Esophagus (tissue), 2 donors: ENCODE data around the gene NPDC1. TPM values are rescaled to one million over a fixed set of nuclear protein-coding genes. Genes with fewer than 3 reads are reported as not detected.

Source experiments
- H3K27ac ChIP-seq, 2 donors: one replicate each; pipeline ENCODE4 v1.5.1; 2013; ENCODE audit warnings: low read depth in 2 of 2, mild to moderate bottlenecking in 2 of 2, inconsistent platforms in 1 of 2, low read length in 1 of 2, moderate library complexity in 1 of 2
- H3K27me3 ChIP-seq, 2 donors: one replicate each; pipeline ENCODE4 v1.6.1; 2013; ENCODE audit warnings: low read length in 2 of 2, control low read depth in 1 of 2, mild to moderate bottlenecking in 1 of 2; ENCODE audit not compliant: insufficient read depth in 2 of 2, control insufficient read depth in 1 of 2
- H3K36me3 ChIP-seq, 2 donors: one replicate each; pipeline ENCODE4 v1.6.1; 2013; ENCODE audit warnings: low read length in 1 of 2; ENCODE audit not compliant: control insufficient read depth in 2 of 2, insufficient read depth in 2 of 2
- H3K4me1 ChIP-seq, 2 donors: one replicate each; pipeline ENCODE4 v1.6.1; 2013; ENCODE audit warnings: low read length in 1 of 2; ENCODE audit not compliant: control insufficient read depth in 2 of 2, insufficient read depth in 2 of 2
- H3K4me3 ChIP-seq, 2 donors: one replicate each; pipeline ENCODE4 v1.5.1; 2013; ENCODE audit warnings: low read length in 2 of 2, mild to moderate bottlenecking in 2 of 2, low read depth in 1 of 2, moderate library complexity in 1 of 2
- H3K9me3 ChIP-seq, 2 donors: one replicate each; pipeline ENCODE4 v1.6.1; 2013; ENCODE audit warnings: mild to moderate bottlenecking in 2 of 2, low read depth in 1 of 2, low read length in 1 of 2, moderate library complexity in 1 of 2; ENCODE audit not compliant: control insufficient read depth in 2 of 2, insufficient read depth in 1 of 2
- WGBS, 2 donors: extraction: QIAGEN DNeasy Blood & Tissue Kit; methylation state at CpG; one replicate each; pipeline ENCODE4 v1.1.7; 2013; 5-methylcytosine and 5-hydroxymethylcytosine counted together
- polyA plus RNA-seq, 2 donors: library from polyadenylated mRNA; stranded (reverse); fragments of 200-250 nt; gene quantifications; one replicate each; pipeline ENCODE4 v1.2.3, GENCODE V29; 2013
- donor health status: healthy with polysubstance abuse.
- donor health status: Bipolar disorder and iron deficiency.

NPDC1 gene
- polyA plus RNA-seq, 2 donors, result 33.1 to 44.3 TPM

GRCh38 chr9:137021568-137021978 lies 24.4 kb downstream of the NPDC1 start:
- Histone ChIP-seq H3K4me1 (peaks cover 0 to 8% of the 10 kb centered on the region in 2 donors), H3K36me3 (peaks cover 0 to 17% of the 10 kb centered on the region in 2 donors), H3K27ac (no peak overlapping the region), H3K4me3 (no peak overlapping the region), H3K27me3 (no peaks in the 10 kb centered on the region), H3K9me3 (peaks cover 0 to 3% of the 10 kb centered on the region in 2 donors)
- 91 to 92% methylated on average over 6 of the region's 6 CpGs for WGBS, 2 donors

DNA sequence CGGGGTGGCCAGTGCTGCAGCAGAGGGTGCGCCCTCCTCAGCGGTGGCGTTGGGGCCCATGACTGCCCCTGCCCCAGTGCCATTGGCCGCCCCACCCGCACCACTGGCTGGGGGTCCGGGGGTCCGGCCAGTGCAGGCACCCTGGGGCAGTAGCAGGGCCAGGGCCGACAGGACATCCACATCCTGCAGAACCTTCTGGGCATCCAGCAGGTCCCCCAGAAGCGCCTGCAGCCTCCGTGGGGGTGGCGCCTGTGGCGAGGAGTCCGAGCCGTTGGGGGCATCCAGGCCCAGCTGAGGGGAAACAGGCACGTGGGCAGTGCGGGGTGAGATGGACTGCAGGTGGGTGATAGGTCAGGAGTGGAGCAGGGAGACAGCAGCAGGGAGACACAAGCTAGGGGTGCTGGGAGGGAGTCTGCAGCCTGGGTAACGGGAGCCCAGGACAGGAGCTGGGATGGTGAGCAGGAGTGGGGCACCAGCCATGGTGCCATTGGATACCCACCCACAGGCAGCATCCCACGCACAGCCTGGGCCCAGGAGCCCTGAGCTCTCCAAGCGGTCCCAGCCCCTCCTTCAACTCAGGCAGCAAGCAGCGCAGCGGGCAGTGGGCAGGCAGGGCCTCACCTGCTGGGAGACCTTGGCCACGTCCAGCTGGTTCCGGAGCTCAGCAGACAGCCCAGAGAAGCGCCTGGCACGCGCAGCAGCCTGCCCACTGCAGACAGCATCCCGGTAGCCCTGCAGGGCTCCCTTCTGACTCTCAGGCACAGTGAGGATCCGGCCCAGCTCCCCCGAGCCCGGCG lies 25.0 kb downstream of the NPDC1 start:
- Histone ChIP-seq H3K4me1 (peaks cover 0 to 7% of the 10 kb centered on the region in 2 donors), H3K27me3 (no peaks in the 10 kb centered on the region), H3K27ac (no peak overlapping the region), H3K36me3 (peaks cover 0 to 22% of the 10 kb centered on the region in 2 donors), H3K4me3 (no peak overlapping the region), H3K9me3 (peaks cover 0 to 3% of the 10 kb centered on the region in 2 donors)
- 94 to 95% methylated on average over 31 to 32 of the region's 32 CpGs for WGBS, 2 donors

- Histone ChIP-seq H3K4me1 (no peaks in the 10 kb centered on the region), H3K27me3 (no peaks in the 10 kb centered on the region), H3K4me3 (no peak overlapping the region), H3K36me3 (peaks cover 0 to 25% of the 10 kb centered on the region in 2 donors), H3K27ac (no peak overlapping the region), H3K9me3 (peaks cover 0 to 3% of the 10 kb centered on the region in 2 donors)
- 94% methylated on average over 34 of the region's 34 CpGs for WGBS, 2 donors
Measured at GRCh38 chr9:137019891-137020683, 25.9 kb downstream of the NPDC1 start.

- no peaks in the 10 kb centered on the region for H3K4me1 ChIP-seq
- no peak overlapping the region for H3K4me3 ChIP-seq
- peaks cover 0 to 3% of the 10 kb centered on the region in 2 donors for H3K9me3 ChIP-seq
- no peak overlapping the region for H3K27ac ChIP-seq
- 77 to 82% methylated on average over 36 of the region's 36 CpGs for WGBS, 2 donors
- no peaks in the 10 kb centered on the region for H3K27me3 ChIP-seq
- peaks cover 0 to 25% of the 10 kb centered on the region in 2 donors for H3K36me3 ChIP-seq
Measured at GRCh38 chr9:137018761-137019559, 27.0 kb downstream of the NPDC1 start.

DNA sequence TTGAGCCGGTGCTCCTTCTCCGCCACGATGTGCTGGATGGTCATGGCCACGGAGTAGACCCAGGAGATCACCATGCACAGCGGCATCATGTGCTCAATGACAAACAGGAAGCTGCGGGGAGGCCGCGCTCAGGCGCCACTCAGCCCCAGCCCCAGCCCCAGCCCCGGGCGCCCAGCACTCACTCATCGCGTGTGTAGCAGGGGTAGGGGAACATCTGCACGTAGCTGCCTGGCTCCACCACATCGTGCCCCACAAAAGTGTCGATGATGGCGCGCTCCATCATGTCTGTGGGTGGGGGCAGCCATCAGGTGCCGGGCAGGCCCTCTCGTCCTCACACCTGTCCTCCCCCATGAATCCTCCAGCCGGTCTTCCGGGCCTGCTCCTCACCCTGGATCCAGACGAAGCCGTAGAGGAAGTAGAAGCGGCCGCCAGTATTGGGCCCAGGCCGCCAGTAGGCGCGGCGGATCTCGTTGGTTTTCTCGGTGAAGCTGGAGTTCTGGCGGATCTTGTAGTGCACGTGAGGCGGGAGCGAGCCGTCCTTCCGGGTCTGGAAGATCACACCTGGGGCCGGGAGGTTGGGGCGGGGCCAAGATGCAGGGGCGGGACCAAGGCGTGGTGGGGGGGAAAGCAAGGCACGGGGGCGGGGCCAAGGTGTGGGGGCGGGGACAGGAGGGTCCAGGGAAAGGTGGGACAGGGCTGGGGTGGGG lies 28.0 kb downstream of the NPDC1 start:
- no peak overlapping the region for H3K4me3 ChIP-seq
- peaks cover 0 to 23% of the 10 kb centered on the region in 2 donors for H3K36me3 ChIP-seq
- H3K27ac ChIP-seq, result no peak overlapping the region
- H3K4me1 ChIP-seq, result no peaks in the 10 kb centered on the region
- 91 to 93% methylated on average over 45 of the region's 45 CpGs for WGBS, 2 donors
- no peaks in the 10 kb centered on the region for H3K27me3 ChIP-seq
- H3K9me3 ChIP-seq, result peaks cover 0 to 3% of the 10 kb centered on the region in 2 donors

DNA sequence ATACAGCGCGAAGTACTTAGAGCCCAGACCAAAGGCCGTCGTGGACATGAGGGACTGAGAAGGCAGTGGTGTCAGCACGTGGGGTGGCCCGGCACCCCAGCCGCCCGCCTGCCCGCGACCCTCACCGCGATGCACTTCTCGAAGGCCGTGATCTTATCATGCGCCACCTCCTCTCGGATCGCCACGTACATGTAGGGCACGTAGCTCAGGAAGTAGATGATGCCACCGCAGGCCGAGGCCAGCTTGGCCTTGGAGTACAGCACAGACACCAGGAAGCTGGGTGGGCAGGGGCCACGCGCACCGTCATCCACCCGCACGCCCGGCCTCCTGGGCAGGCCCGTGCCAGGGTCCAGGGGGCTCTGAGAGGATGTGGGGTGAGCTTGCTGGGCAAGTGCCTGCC lies 28.9 kb downstream of the NPDC1 start:
- WGBS, 2 donors, result 97 to 98% methylated on average over 28 of the region's 28 CpGs
- Histone ChIP-seq H3K27ac (no peak overlapping the region), H3K4me1 (no peaks in the 10 kb centered on the region), H3K27me3 (no peaks in the 10 kb centered on the region), H3K36me3 (peaks cover 0 to 27% of the 10 kb centered on the region in 2 donors), H3K9me3 (peaks cover 0 to 3% of the 10 kb centered on the region in 2 donors), H3K4me3 (no peak overlapping the region)

- no peaks in the 10 kb centered on the region for H3K27me3 ChIP-seq
- H3K27ac ChIP-seq, result no peak overlapping the region
- H3K36me3 ChIP-seq, result peaks cover 0 to 30% of the 10 kb centered on the region in 2 donors
- H3K4me1 ChIP-seq, result no peaks in the 10 kb centered on the region
- WGBS, 2 donors, result 92 to 98% methylated on average over 16 of the region's 16 CpGs
- no peaks in the 10 kb centered on the region for H3K9me3 ChIP-seq
- no peak overlapping the region for H3K4me3 ChIP-seq
Measured at GRCh38 chr9:137016436-137016835, 29.5 kb downstream of the NPDC1 start.

DNA sequence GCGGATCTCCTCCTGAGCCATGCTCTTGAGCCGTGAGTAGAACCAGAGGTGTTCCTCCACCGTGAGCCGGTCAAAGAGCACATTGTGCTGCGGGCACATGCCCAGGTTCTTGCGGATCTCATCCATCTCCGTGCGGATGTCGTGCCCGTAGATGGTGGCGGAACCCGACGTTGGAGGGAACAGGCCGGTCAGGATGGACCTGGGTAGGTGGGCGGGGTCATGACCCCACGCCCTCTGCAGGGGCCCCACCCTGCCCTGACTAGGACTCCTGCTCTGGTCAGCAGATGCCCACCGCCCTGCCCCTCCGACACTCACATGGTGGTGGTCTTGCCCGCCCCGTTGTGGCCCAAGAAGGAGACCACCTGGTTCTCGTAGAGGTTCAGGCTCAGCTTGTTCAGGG lies 30.0 kb downstream of the NPDC1 start:
- Histone ChIP-seq H3K4me3 (no peak overlapping the region), H3K4me1 (no peaks in the 10 kb centered on the region), H3K36me3 (peaks cover 0 to 31% of the 10 kb centered on the region in 2 donors), H3K27ac (no peak overlapping the region), H3K27me3 (no peaks in the 10 kb centered on the region), H3K9me3 (no peaks in the 10 kb centered on the region)
- 96% methylated on average over 21 of the region's 21 CpGs for WGBS, 2 donors

GRCh38 chr9:137015540-137015930 lies 30.4 kb downstream of the NPDC1 start:
- Histone ChIP-seq H3K27me3 (no peaks in the 10 kb centered on the region), H3K27ac (no peak overlapping the region), H3K36me3 (peaks cover 0 to 32% of the 10 kb centered on the region in 2 donors), H3K4me1 (no peaks in the 10 kb centered on the region), H3K4me3 (no peak overlapping the region), H3K9me3 (no peaks in the 10 kb centered on the region)
- WGBS, 2 donors, result 97 to 98% methylated on average over 25 of the region's 25 CpGs
